Measurements from ENCODE around the gene DLG2.

DNA sequence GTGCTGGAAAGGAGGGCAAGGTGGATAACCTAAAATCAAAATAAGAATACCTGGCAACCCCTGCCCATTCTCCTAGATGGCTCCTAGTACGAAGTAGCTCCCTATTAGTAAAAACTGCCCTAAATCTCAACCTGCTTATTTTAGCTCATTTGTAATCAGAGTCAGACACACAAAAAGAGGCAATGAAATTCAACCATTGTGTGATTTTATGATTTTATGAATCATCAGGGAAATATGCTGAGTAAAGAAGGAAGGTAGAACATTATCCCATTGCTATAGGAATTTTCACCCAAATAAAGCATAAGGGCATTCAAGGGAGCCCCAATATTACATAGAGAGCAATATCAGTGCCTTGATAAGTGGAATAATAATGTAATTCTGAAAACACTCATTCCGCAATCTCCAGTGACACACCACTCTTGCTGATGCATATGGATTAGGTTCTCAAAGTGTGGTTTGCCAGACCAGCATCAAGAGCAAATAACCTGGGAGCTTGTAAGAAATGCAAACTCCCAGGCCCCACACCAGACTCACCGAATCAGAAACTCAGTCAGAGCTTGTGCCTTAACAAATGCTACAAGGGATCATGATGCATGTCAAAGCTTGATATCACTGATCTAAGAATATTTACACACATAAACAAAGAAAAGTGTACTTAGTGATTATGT is 789.6 kb downstream of the DLG2 start:
- TF ChIP-seq, protein P1, sequence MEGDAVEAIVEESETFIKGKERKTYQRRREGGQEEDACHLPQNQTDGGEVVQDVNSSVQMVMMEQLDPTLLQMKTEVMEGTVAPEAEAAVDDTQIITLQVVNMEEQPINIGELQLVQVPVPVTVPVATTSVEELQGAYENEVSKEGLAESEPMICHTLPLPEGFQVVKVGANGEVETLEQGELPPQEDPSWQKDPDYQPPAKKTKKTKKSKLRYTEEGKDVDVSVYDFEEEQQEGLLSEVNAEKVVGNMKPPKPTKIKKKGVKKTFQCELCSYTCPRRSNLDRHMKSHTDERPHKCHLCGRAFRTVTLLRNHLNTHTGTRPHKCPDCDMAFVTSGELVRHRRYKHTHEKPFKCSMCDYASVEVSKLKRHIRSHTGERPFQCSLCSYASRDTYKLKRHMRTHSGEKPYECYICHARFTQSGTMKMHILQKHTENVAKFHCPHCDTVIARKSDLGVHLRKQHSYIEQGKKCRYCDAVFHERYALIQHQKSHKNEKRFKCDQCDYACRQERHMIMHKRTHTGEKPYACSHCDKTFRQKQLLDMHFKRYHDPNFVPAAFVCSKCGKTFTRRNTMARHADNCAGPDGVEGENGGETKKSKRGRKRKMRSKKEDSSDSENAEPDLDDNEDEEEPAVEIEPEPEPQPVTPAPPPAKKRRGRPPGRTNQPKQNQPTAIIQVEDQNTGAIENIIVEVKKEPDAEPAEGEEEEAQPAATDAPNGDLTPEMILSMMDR (IDR thresholded peaks at IDR 0.05), result no peak
- TF ChIP-seq POLR2A (IDR thresholded peaks at IDR 0.05), result no peak
